NB4 (cell line): ENCODE data around the gene NPAS3.
A peak's percentile ranks its signal among the peaks of the same experiment; 100 is the strongest.

Experiments
- DNase-seq: peaks from one replicate; pipeline ENCODE4 v3.0.0; 2010; ENCODE audit warnings: low read depth
- H3K4me3 ChIP-seq: one replicate; pipeline ENCODE4 v1.5.1; 2011; ENCODE audit warnings: mild to moderate bottlenecking, low read depth, low read length, moderate library complexity
- CTCF ChIP-seq: IDR thresholded peaks from one replicate; pipeline ENCODE4 v1.5.1; 2012; ENCODE audit warnings: low read depth, low read length
- MAX ChIP-seq: IDR thresholded peaks from 2 replicates; pipeline ENCODE4 v1.6.1; 2011; ENCODE audit warnings: low read depth, low read length
- MYC ChIP-seq: IDR thresholded peaks from 2 replicates; pipeline ENCODE4 v1.6.1; 2011; ENCODE audit warnings: low read depth, low read length
- POLR2A ChIP-seq: IDR thresholded peaks from 2 replicates; pipeline ENCODE4 v1.6.1; 2011; ENCODE audit warnings: mild to moderate bottlenecking; ENCODE audit not compliant: insufficient read length; ENCODE audit errors: extremely low read depth

NPAS3 gene

GRCh38 chr14:33134975-33135374, 196.3 kb downstream of the NPAS3 start:
- no peak overlapping the region for H3K4me3 ChIP-seq
- no peak for DNase-seq
- no peak for TF ChIP-seq POLR2A

- no peak for DNase-seq
- TF ChIP-seq MYC (no peak), CTCF (no peak), MAX (no peak), POLR2A (no peak)
- H3K4me3 ChIP-seq: no peak overlapping the region
Measured at GRCh38 chr14:33150666-33151428, 212.2 kb downstream of the NPAS3 start.

- H3K4me3 ChIP-seq: no peak overlapping the region
- TF ChIP-seq CTCF: no peak
- no peak for TF ChIP-seq MYC
- TF ChIP-seq MAX: no peak
- TF ChIP-seq POLR2A: no peak
- DNase-seq: no peak
Measured at GRCh38 chr14:33163109-33163508, 224.4 kb downstream of the NPAS3 start.

- TF ChIP-seq MYC (no peak), MAX (no peak), CTCF (no peak), POLR2A (no peak)
- H3K4me3 ChIP-seq: no peak overlapping the region
- no peak for DNase-seq
Measured at GRCh38 chr14:33163600-33163999, 224.9 kb downstream of the NPAS3 start.

- H3K4me3 ChIP-seq: no peak overlapping the region
- DNase-seq: peak; percentile 2
- no peak for TF ChIP-seq MAX
Measured at GRCh38 chr14:33165144-33165925, 226.7 kb downstream of the NPAS3 start.

GRCh38 chr14:33165926-33166289, 227.2 kb downstream of the NPAS3 start:
- DNase-seq: peak; percentile 16
- H3K4me3 ChIP-seq: no peak overlapping the region
- no peak for TF ChIP-seq MAX
- no peak for TF ChIP-seq POLR2A
- TF ChIP-seq MYC: no peak
- no peak for TF ChIP-seq CTCF

GRCh38 chr14:33175951-33176350, 237.3 kb downstream of the NPAS3 start:
- no peak for TF ChIP-seq MYC
- no peak for TF ChIP-seq CTCF
- no peak for TF ChIP-seq MAX
- no peak for TF ChIP-seq POLR2A
- no peak overlapping the region for H3K4me3 ChIP-seq

More at GRCh38 chr14:33175951-33176350, 237.3 kb downstream of the NPAS3 start:
- no peak for DNase-seq
